HG02884 (cell line): ENCODE results near the gene SLC38A7.
"Not testable (repeated sequence)": the region's sequence is repeated elsewhere in the genome, so short reads cannot be mapped to it uniquely, and the experiment has no call there.

Source experiments
- ATAC-seq: cut with Tn5 transposase; IDR thresholded peaks from one replicate; pipeline ENCODE4 v1.9.1; 2021; ENCODE audit warnings: mild to moderate bottlenecking, moderate library complexity; ENCODE audit not compliant: unreplicated experiment

Gene SLC38A7

DNA sequence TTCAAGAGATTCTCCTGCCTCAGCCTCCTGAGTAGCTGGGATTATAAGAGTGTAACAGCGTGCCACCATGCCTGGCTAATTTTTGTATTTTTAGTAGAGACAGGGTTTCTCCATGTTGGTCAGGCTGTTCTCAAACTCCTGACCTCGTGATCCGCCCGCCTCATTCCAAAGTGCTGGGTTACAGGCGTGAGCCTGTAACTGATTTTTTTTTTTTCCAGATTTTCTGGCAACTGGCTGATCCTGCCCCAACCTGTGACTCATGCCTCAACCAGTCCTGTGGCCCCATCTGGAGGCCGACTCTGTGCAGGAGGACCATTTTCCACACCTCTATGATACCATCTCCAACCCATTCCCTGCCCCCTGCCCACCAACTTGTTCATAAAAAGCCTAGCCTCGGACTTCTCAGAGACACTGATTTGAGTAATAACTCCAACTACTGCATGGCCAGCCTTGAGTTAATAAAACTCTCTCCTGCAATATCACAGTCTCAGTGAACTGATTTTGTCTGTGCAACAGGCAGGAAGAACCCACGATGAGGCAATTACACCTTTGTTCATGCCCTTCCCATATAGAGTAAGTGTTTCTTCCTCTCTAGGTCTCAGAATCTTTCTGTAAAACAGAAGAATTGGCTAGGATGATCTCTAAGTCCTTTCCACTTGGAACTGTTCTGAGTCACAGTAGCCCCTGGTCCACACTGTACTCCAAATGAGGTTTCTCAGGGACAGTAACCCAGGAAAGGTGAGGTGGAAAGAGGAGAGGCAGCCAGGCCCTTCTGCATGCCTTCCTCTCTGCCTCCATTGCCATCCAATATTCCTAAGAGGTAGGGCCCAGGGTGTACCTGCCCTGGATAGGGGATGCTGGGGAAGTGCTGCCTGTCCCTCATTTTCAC, 46.2 kb downstream of the SLC38A7 start:
- no peak for ATAC-seq

- ATAC-seq = not testable (repeated sequence)
Observed at GRCh38 chr16:58637021-58637420, 47.5 kb downstream of the SLC38A7 start.

- ATAC-seq = no peak
Observed at GRCh38 chr16:58636466-58636865, 48.1 kb downstream of the SLC38A7 start.

GRCh38 chr16:58635502-58635901, 49.1 kb downstream of the SLC38A7 start:
- ATAC-seq = no peak

DNA sequence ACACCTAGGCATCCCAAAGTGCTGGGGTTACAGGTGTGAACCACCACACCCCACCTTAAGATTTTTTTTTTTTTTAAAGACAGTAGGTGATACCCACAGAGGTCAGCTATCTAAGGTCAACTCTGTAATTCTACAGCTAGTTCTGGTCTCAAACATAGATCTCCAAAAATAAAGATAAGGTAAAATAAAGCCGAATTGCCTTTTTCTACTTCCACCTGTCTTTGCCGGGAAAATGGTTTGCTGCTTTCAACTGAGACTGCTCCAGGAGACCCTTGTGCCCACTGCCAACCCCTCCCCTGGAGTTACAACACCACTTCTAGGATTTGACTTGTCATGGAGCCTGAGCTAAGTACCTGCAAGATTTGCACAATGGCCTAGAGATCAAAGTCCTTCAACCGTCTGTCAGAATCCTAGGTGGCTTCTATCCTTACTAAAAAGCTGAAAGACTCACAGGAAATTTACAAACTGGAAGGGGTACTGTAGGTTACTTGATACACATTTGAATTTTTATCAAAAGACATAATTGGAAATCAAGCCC, 50.2 kb downstream of the SLC38A7 start:
- no peak for ATAC-seq

- ATAC-seq = peak; percentile 79
Observed at GRCh38 chr16:58629733-58630640, 54.6 kb downstream of the SLC38A7 start, which contains the start of gene CNOT1. Gene CNOT1, minus strand, starts transcription at chr16:58629826. Its CDS starts 30,489 bp downstream, at chr16:58599337.

DNA sequence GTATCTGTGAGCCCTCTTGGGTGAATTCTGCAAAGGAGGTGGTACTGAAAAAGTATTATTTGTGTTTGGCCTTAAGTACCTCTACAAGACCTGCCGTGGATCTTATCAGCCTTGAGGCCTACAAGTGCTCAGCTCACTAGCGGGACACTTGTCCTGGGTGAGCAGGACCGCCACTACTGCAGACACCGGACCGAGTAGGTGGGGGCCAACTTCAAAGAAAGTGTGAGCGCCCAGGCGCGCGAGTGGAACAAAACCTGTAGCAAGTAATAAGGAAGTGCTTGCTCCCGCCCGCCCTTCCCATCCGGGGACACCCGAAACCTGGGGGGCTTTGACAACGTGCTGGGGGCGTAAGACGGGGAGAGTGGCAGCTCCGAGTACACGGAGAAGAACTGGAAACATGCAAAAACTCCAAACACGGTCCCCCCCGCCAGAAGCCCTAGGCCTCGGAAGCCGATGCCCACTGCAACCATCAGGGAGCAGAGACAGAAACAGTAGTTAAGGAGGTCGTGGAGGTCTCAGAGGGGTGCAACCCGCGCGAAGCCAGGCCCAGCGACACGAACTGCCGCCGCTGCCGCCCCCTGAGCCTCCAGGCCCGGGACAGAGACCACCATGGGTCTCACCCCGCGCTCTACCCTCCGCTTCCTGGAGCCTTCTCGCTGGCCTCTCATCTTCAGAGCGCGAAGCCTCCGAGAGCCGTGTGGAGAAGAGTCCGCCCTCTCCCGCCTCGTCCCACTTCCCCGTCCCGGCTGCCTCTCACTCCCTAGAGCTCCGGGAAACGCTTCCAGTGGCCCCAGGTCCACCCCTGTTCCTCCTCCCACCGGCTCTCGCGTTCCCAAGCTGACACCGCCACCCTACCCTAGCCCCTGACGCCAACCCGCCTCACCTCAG, 55.5 kb downstream of the SLC38A7 start:
- peak; percentile 0 for ATAC-seq

DNA sequence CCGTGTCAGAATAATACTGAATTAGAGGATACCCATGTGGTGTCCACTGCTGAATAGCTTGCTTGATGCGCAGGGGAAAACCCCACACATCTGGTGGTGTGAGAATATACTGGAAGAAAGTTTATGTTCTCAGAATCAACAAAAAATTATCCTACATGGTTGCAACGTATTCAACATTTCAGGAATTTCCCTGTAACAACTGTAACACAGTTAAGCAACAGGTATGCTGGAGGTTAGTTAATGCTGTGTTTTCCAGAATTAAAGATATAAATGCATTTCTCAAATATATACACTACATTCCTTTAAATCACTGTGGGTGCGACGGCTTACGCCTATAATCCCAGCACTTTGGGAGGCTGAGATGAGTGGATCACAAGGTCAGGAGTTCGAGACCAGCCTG, 60.4 kb downstream of the SLC38A7 start:
- no peak for ATAC-seq

DNA sequence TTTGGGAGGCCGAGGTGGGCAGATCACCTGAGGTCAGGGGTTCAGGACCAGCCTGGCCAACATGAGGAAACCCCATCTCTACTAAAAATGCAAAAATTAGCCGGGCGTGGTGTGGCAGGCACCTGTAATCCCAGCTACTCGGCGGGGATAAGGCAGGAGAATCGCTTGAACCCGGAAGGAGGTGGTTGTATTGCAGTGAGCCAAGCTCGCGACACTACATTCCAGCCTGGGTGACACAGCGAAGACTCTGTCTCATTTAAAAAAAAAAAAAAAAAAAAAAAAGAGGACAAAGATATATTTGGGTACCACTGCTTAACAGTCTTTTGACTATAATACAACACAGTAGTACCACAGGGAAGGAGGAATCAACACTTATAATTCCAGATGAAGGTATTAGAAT, 64.2 kb downstream of the SLC38A7 start:
- no peak for ATAC-seq

- ATAC-seq = no peak
Observed at GRCh38 chr16:58615280-58615679, 69.3 kb downstream of the SLC38A7 start.
